NCI-H1105 treated with DMSO at 0.1 percent for 48 hours (cell line): ENCODE data around the gene CT47A7.
"Not testable (repeated sequence)": the region's sequence is repeated elsewhere in the genome, so short reads cannot be mapped to it uniquely, and the experiment has no call there.

Experiments
- DNase-seq: peaks from one replicate; lab custom pipeline; 2025; lab: John Stamatoyannopoulos, UW

Gene CT47A7

GRCh38 chrX:120956500-120956899, at the start of gene CT47A7:
TSS of gene CT47A7 (minus strand) at chrX:120956600. CDS start at chrX:120956345, 255 bp downstream.
- not testable (repeated sequence) for DNase-seq

GRCh38 chrX:121000589-121000988, 44.2 kb upstream of the CT47A7 start:
- peak; percentile 3 for DNase-seq

- DNase-seq = no peak
Observed at GRCh38 chrX:120999413-120999812, 43.0 kb upstream of the CT47A7 start.

- not testable (repeated sequence) for DNase-seq
Observed at GRCh38 chrX:120985660-120986059, 29.3 kb upstream of the CT47A7 start, which contains the start of gene CT47A1. TSS of gene CT47A1 (minus strand) at chrX:120985760. CDS start at chrX:120985529, 231 bp downstream.
